Loucy (cell line): Measurements from ENCODE around the gene SIM2.

Experiments
- EZH2phosphoT487 ChIP-seq: fragments of 200-600 bp; IDR thresholded peaks from 2 replicates; pipeline ENCODE4 v1.6.1; 2018; ENCODE audit warnings: antibody characterized with exemption, mild to moderate bottlenecking, moderate library complexity, borderline replicate concordance
- TF ChIP-seq, protein P1 (sequence below): fragments of 200-600 bp; sonication (generic); conservative IDR thresholded peaks from 2 replicates; pipeline ENCODE4 v1.5.1; 2014; ENCODE audit warnings: mild to moderate bottlenecking, antibody characterized with exemption, low read length

DNA sequence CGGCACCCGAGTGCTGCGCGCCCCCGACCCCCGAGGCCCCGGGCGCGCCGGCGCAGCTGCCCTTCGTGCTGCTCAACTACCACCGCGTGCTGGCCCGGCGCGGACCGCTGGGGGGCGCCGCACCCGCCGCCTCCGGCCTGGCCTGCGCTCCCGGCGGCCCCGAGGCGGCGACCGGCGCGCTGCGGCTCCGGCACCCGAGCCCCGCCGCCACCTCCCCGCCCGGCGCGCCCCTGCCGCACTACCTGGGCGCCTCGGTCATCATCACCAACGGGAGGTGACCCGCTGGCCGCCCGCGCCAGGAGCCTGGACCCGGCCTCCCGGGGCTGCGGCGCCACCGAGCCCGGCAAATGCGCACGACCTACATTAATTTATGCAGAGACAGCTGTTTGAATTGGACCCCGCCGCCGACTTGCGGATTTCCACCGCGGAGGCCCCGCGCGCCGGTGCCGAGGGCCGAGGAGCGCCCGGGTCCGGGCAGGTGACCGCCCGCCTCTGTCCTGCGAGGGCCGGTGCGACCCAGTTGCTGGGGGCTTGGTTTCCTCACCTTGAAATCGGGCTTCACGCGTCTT lies 49.0 kb downstream of the SIM2 start:
- TF ChIP-seq, protein P1, sequence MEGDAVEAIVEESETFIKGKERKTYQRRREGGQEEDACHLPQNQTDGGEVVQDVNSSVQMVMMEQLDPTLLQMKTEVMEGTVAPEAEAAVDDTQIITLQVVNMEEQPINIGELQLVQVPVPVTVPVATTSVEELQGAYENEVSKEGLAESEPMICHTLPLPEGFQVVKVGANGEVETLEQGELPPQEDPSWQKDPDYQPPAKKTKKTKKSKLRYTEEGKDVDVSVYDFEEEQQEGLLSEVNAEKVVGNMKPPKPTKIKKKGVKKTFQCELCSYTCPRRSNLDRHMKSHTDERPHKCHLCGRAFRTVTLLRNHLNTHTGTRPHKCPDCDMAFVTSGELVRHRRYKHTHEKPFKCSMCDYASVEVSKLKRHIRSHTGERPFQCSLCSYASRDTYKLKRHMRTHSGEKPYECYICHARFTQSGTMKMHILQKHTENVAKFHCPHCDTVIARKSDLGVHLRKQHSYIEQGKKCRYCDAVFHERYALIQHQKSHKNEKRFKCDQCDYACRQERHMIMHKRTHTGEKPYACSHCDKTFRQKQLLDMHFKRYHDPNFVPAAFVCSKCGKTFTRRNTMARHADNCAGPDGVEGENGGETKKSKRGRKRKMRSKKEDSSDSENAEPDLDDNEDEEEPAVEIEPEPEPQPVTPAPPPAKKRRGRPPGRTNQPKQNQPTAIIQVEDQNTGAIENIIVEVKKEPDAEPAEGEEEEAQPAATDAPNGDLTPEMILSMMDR = no peak
- TF ChIP-seq EZH2phosphoT487 = no peak
